SH-SY5Y (cell line): ENCODE results near the gene BCR.

Source experiments
- GATA2 ChIP-seq: IDR thresholded peaks from 2 replicates; pipeline ENCODE4 v1.6.1; 2011; ENCODE audit warnings: mild to moderate bottlenecking, low read depth, low read length
- GATA3 ChIP-seq: IDR thresholded peaks from 2 replicates; pipeline ENCODE4 v1.6.1; 2011; ENCODE audit warnings: low read depth, mild to moderate bottlenecking, low read length, moderate library complexity

GRCh38 chr22:23132376-23133091 lies 47.8 kb upstream of the BCR start:
- no peak for TF ChIP-seq GATA3
- no peak for TF ChIP-seq GATA2
